ENCODE measurements around the gene CD1C. TPM values are rescaled to one million over a fixed set of nuclear protein-coding genes. Genes with fewer than 3 reads are reported as not detected.

The CD1C gene
- total and polyA plus RNA-seq, 10 of the 15 experiments (the other 5 are each of a cell fraction or from before 2014, with no cell fraction given) = 0.82 to 19.0 (median 9.2) TPM

DNA sequence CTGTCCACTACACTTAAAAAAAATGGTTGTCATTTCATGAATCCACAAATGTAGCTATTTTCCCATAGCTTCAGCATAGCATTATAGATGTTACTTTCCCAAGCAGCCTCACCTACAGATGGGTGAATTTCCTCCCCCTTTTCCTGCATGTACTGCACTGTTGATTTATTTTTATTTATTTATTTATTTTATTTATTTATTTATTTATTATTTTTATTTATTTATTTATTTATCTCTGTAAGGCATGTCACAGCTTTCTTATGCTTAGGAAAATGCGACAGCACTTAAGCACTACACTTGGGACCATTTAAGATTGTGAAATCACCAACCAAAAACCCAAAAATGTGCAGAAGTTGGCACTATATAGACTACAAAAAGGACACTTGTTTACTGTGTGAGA is 30.6 kb upstream of the CD1C start:
- POLR2A ChIA-PET = interaction anchor here (1.1 kb wide), 1 partner anchor 25 kb away, joined by 3 read pairs; no protein-coding TSS in a partner anchor
- Histone ChIP-seq H3K36me3 (ENCODE audit: control insufficient read depth in 2 of 2, insufficient read depth in 2 of 2, low read length in 1 of 2) (no peaks in the 10 kb centered on the region), H3K9me3 (replicated peaks; ENCODE audit: control insufficient read depth, insufficient read depth, low read length) (no peaks in the 10 kb centered on the region), H3K27ac (ENCODE audit: control insufficient read depth, insufficient read depth) (no peak overlapping the region), H4K20me1 (ENCODE audit: control insufficient read depth, insufficient read depth) (no peaks in the 10 kb centered on the region), H3K4me2 (ENCODE audit: control insufficient read depth, insufficient read depth) (no peak overlapping the region), H3K27me3 (replicated peaks in 1 of 2; ENCODE audit: control insufficient read depth in 2 of 2, insufficient read depth in 2 of 2, low read length in 1 of 2) (peaks cover 0 to 5% of the 10 kb centered on the region in 2 experiments; a peak in 1 of 4 replicates), H2AFZ (ENCODE audit: control insufficient read depth, low read depth, low read length) (no peak overlapping the region), H3K9ac (ENCODE audit: control insufficient read depth, insufficient read depth, low read length) (no peak overlapping the region), H3K4me3 (no peak overlapping the region), H3K4me1 (ENCODE audit: control insufficient read depth, insufficient read depth, low read length) (no peaks in the 10 kb centered on the region), H3K79me2 (ENCODE audit: control insufficient read depth, insufficient read depth, low read length) (no peaks in the 10 kb centered on the region)
- ATAC-seq (no peak), DNase-seq (ENCODE audit: low read depth, low spot score) (no peak), FAIRE-seq (no peak)
- in situ Hi-C loops (cut with MboI) = no loop called here
- SMC1A ChIA-PET (ENCODE audit: uncharacterized antibody, unreplicated experiment) = interaction anchor here (0.8 to 3.3 kb wide), 7 partner anchors 9 to 71 kb away, joined by 3 to 25 read pairs (median 5); no protein-coding TSS in a partner anchor
- intact Hi-C loops (cut with micrococcal nuclease; ENCODE audit: unreplicated experiment) = no loop called here
- RAD21 ChIA-PET (ENCODE audit: unreplicated experiment) = interaction anchor here (0.8 to 2.5 kb wide), 4 partner anchors 11 to 71 kb away, joined by 3 to 9 read pairs (median 4); no protein-coding TSS in a partner anchor
- WGBS (ENCODE audit: insufficient coverage, insufficient replicate concordance, low lambda C conversion rate, missing lambda C conversion rate) = 0% methylated on average over 1 of the region's 1 CpG
- TF ChIP-seq, protein P1, sequence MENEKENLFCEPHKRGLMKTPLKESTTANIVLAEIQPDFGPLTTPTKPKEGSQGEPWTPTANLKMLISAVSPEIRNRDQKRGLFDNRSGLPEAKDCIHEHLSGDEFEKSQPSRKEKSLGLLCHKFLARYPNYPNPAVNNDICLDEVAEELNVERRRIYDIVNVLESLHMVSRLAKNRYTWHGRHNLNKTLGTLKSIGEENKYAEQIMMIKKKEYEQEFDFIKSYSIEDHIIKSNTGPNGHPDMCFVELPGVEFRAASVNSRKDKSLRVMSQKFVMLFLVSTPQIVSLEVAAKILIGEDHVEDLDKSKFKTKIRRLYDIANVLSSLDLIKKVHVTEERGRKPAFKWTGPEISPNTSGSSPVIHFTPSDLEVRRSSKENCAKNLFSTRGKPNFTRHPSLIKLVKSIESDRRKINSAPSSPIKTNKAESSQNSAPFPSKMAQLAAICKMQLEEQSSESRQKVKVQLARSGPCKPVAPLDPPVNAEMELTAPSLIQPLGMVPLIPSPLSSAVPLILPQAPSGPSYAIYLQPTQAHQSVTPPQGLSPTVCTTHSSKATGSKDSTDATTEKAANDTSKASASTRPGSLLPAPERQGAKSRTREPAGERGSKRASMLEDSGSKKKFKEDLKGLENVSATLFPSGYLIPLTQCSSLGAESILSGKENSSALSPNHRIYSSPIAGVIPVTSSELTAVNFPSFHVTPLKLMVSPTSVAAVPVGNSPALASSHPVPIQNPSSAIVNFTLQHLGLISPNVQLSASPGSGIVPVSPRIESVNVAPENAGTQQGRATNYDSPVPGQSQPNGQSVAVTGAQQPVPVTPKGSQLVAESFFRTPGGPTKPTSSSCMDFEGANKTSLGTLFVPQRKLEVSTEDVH (IDR thresholded peaks at IDR 0.05; ENCODE audit: low read depth, partially characterized antibody) = no peak
- TF ChIP-seq SIX5 (IDR thresholded peaks at IDR 0.05; ENCODE audit: low read depth, low read length, severe bottlenecking) (no peak), NRF1 (conservative IDR thresholded peaks at IDR 0.05; ENCODE audit: low read depth, low read length) (no peak), ESRRA (IDR thresholded peaks at IDR 0.05; ENCODE audit: low read length) (no peak), MYB (IDR thresholded peaks at IDR 0.05; ENCODE audit: borderline replicate concordance, low read depth, low read length) (no peak), CBX5 (IDR thresholded peaks at IDR 0.05; ENCODE audit: low read depth) (no peak), RBBP5 (conservative IDR thresholded peaks at IDR 0.05) (no peak), ZNF217 (IDR thresholded peaks at IDR 0.05) (no peak), CREB1 (IDR thresholded peaks at IDR 0.05; ENCODE audit: low read depth) (no peak), LARP7 (IDR thresholded peaks at IDR 0.05) (no peak)
- TF ChIP-seq, protein P2, sequence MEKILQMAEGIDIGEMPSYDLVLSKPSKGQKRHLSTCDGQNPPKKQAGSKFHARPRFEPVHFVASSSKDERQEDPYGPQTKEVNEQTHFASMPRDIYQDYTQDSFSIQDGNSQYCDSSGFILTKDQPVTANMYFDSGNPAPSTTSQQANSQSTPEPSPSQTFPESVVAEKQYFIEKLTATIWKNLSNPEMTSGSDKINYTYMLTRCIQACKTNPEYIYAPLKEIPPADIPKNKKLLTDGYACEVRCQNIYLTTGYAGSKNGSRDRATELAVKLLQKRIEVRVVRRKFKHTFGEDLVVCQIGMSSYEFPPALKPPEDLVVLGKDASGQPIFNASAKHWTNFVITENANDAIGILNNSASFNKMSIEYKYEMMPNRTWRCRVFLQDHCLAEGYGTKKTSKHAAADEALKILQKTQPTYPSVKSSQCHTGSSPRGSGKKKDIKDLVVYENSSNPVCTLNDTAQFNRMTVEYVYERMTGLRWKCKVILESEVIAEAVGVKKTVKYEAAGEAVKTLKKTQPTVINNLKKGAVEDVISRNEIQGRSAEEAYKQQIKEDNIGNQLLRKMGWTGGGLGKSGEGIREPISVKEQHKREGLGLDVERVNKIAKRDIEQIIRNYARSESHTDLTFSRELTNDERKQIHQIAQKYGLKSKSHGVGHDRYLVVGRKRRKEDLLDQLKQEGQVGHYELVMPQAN (conservative IDR thresholded peaks at IDR 0.05) = no peak
- TF ChIP-seq, protein P3, sequence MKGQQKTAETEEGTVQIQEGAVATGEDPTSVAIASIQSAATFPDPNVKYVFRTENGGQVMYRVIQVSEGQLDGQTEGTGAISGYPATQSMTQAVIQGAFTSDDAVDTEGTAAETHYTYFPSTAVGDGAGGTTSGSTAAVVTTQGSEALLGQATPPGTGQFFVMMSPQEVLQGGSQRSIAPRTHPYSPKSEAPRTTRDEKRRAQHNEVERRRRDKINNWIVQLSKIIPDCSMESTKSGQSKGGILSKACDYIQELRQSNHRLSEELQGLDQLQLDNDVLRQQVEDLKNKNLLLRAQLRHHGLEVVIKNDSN (IDR thresholded peaks at IDR 0.05; ENCODE audit: borderline replicate concordance, extremely low read length, insufficient read depth, low read depth, low read length) = no peak
- CTCF ChIA-PET = interaction anchor here (1.5 to 2.2 kb wide), 3 partner anchors 56 to 237 kb away, joined by 3 to 9 read pairs (median 8); no protein-coding TSS in a partner anchor
- BruUV-seq (replicated peaks) = no TSS peak

All from GM12878 (cell line).